Kidney glomerular epithelial cell (primary cell): Measurements from ENCODE around the gene SH2B2.
A peak's percentile ranks its signal among the peaks of the same experiment; 100 is the strongest.

Experiments
- DNase-seq: peaks from one replicate; lab custom pipeline; 2025; lab: John Stamatoyannopoulos, UW

SH2B2 gene

GRCh38 chr7:102266541-102266940 is 20.1 kb upstream of the SH2B2 start:
- no peak for DNase-seq

GRCh38 chr7:102268635-102269034 is 18.0 kb upstream of the SH2B2 start:
- no peak for DNase-seq

GRCh38 chr7:102270178-102270887 is 16.3 kb upstream of the SH2B2 start:
- no peak for DNase-seq

GRCh38 chr7:102271158-102271798 is 15.4 kb upstream of the SH2B2 start:
- no peak for DNase-seq

- peak; percentile 61 for DNase-seq
These were observed 14.4 kb upstream of the SH2B2 start for GRCh38 chr7:102272075-102272916.

- no peak for DNase-seq
These were observed 13.5 kb upstream of the SH2B2 start for GRCh38 chr7:102272917-102273748.

- DNase-seq, result peak; percentile 55
These were observed 12.6 kb upstream of the SH2B2 start for GRCh38 chr7:102273749-102274712.

- no peak for DNase-seq
These were observed 11.5 kb upstream of the SH2B2 start for GRCh38 chr7:102275123-102275703.

GRCh38 chr7:102277901-102278300 is 8.8 kb upstream of the SH2B2 start:
- no peak for DNase-seq

- no peak for DNase-seq
These were observed 6.9 kb upstream of the SH2B2 start for GRCh38 chr7:102279537-102280400.

- no peak for DNase-seq
These were observed 6.1 kb upstream of the SH2B2 start for GRCh38 chr7:102280521-102280920.

GRCh38 chr7:102281785-102282184 is 4.9 kb upstream of the SH2B2 start:
- DNase-seq, result no peak

- DNase-seq, result no peak
These were observed 4.0 kb upstream of the SH2B2 start for GRCh38 chr7:102282465-102283362.

GRCh38 chr7:102283477-102284189 is 3.0 kb upstream of the SH2B2 start:
- no peak for DNase-seq

- DNase-seq, result no peak
These were observed 2.3 kb upstream of the SH2B2 start for GRCh38 chr7:102284399-102284798.

GRCh38 chr7:102284891-102285539 is 1.7 kb upstream of the SH2B2 start:
- no peak for DNase-seq

GRCh38 chr7:102285540-102286236 is 980 bp upstream of the SH2B2 start:
- DNase-seq, result no peak
